Neural progenitor cell (in vitro differentiated cells): ENCODE results near the gene MGMT.

Experiments used
- CTCF ChIP-seq: fragments of 200-600 bp; sonication (generic); IDR thresholded peaks from 2 replicates; pipeline ENCODE4 v1.5.1; 2017; ENCODE audit warnings: antibody characterized with exemption, mild to moderate bottlenecking
- EZH2 ChIP-seq: fragments of 200-600 bp; sonication (generic); IDR thresholded peaks from 2 replicates; pipeline ENCODE4 v1.6.1; 2017; ENCODE audit warnings: antibody characterized with exemption, mild to moderate bottlenecking, moderate library complexity

DNA sequence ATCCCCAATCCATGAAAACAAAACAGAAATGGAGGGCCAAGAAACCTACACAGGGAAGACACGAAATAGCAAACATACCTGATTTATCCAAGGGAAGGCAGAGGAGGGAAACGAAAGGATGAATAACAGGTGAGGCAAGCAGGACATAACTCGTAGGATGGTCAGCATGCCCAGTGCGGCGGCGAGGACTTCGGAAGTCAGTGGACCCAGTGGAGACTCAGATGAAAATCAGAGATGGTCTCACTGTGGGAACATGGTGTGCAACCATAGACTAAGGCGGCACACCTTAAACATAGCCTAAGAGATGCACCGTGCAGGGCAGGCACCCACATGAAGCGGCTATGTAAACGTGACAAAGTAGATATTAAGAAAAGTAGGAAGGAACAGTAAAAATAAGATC, 157.5 kb downstream of the MGMT start:
- TF ChIP-seq CTCF: no peak
- TF ChIP-seq EZH2: no peak
